ENCODE data around the gene C16orf92.

GRCh38 chr16:30005341-30006094, 17.5 kb upstream of the C16orf92 start:
- TF ChIP-seq, protein P1, sequence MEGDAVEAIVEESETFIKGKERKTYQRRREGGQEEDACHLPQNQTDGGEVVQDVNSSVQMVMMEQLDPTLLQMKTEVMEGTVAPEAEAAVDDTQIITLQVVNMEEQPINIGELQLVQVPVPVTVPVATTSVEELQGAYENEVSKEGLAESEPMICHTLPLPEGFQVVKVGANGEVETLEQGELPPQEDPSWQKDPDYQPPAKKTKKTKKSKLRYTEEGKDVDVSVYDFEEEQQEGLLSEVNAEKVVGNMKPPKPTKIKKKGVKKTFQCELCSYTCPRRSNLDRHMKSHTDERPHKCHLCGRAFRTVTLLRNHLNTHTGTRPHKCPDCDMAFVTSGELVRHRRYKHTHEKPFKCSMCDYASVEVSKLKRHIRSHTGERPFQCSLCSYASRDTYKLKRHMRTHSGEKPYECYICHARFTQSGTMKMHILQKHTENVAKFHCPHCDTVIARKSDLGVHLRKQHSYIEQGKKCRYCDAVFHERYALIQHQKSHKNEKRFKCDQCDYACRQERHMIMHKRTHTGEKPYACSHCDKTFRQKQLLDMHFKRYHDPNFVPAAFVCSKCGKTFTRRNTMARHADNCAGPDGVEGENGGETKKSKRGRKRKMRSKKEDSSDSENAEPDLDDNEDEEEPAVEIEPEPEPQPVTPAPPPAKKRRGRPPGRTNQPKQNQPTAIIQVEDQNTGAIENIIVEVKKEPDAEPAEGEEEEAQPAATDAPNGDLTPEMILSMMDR (IDR thresholded peaks at IDR 0.05) = peak; percentile 92
- TF ChIP-seq POLR2AphosphoS5 (IDR thresholded peaks at IDR 0.05; ENCODE audit: low read depth, low read length) (no peak), SIN3A (IDR thresholded peaks at IDR 0.05; ENCODE audit: borderline replicate concordance, insufficient read depth, low read depth, low read length) (no peak)
